HEK293 (cell line): Measurements from ENCODE around the gene GNS.

Experiments
- BCL6B ChIP-seq: fragments of 450-650 bp; formaldehyde crosslinking; IDR thresholded peaks from 2 replicates; pipeline ENCODE4 v1.5.1; 2017; ENCODE audit warnings: missing biosample characterization, missing genetic modification characterization
- GLI4 ChIP-seq: fragments of 450-650 bp; formaldehyde crosslinking; IDR thresholded peaks from 2 replicates; pipeline ENCODE4 v1.5.1; 2016; ENCODE audit warnings: missing biosample characterization, missing genetic modification characterization
- HOXA7 ChIP-seq: sonication (generic); formaldehyde crosslinking; IDR thresholded peaks from 2 replicates; pipeline ENCODE4 v1.8.1; 2022; ENCODE audit warnings: missing genetic modification reagents, borderline replicate concordance
- HOXD13 ChIP-seq: sonication (generic); formaldehyde crosslinking; IDR thresholded peaks from 2 replicates; pipeline ENCODE4 v1.8.0; 2022; ENCODE audit warnings: missing genetic modification reagents, borderline replicate concordance
- INSM2 ChIP-seq: fragments of 450-650 bp; formaldehyde crosslinking; IDR thresholded peaks from 2 replicates; pipeline ENCODE4 v1.5.1; 2016; ENCODE audit warnings: missing biosample characterization, missing genetic modification characterization
- KLF8 ChIP-seq: fragments of 450-650 bp; formaldehyde crosslinking; IDR thresholded peaks from 2 replicates; pipeline ENCODE4 v1.5.1; 2016; ENCODE audit warnings: missing biosample characterization, missing genetic modification characterization
- MEIS1 ChIP-seq: sonication (generic); formaldehyde crosslinking; IDR thresholded peaks from 2 replicates; pipeline ENCODE4 v1.8.1; 2022; ENCODE audit warnings: missing genetic modification reagents, mild to moderate bottlenecking, borderline replicate concordance
- YY1 ChIP-seq: fragments of 450-650 bp; formaldehyde crosslinking; IDR thresholded peaks from 2 replicates; pipeline ENCODE4 v1.5.1; 2018; ENCODE audit warnings: missing biosample characterization, missing genetic modification characterization
- ZNF121 ChIP-seq: fragments of 450-650 bp; formaldehyde crosslinking; IDR thresholded peaks from 2 replicates; pipeline ENCODE4 v1.5.1; 2016; ENCODE audit warnings: missing biosample characterization, missing genetic modification characterization
- ZNF133 ChIP-seq: fragments of 450-650 bp; formaldehyde crosslinking; IDR thresholded peaks from 2 replicates; pipeline ENCODE4 v1.5.1; 2016; ENCODE audit warnings: missing biosample characterization, missing genetic modification characterization
- ZNF169 ChIP-seq: fragments of 450-650 bp; formaldehyde crosslinking; IDR thresholded peaks from 2 replicates; pipeline ENCODE4 v1.5.1; 2016; ENCODE audit warnings: missing biosample characterization, missing genetic modification characterization
- ZNF214 ChIP-seq: fragments of 450-650 bp; formaldehyde crosslinking; IDR thresholded peaks from 2 replicates; pipeline ENCODE4 v1.5.1; 2017; ENCODE audit warnings: missing biosample characterization, mild to moderate bottlenecking, missing genetic modification characterization, borderline replicate concordance
- ZNF223 ChIP-seq: fragments of 450-650 bp; formaldehyde crosslinking; IDR thresholded peaks from 2 replicates; pipeline ENCODE4 v1.5.1; 2016; ENCODE audit warnings: missing biosample characterization, missing genetic modification characterization
- ZNF274 ChIP-seq, 2 experiments: fragments of 200-500 bp in 1 of 2; fragments of 450-650 bp in 1 of 2; sonication (Bioruptor generic) in 1 of 2; formaldehyde crosslinking in 1 of 2; IDR thresholded peaks; 2 replicates each; pipeline versions ENCODE4 v1.5.1 to v1.6.1; 2014 to 2016; ENCODE audit warnings: borderline replicate concordance in 1 of 2, inconsistent platforms in 1 of 2, low read length in 1 of 2, missing biosample characterization in 1 of 2, missing genetic modification characterization in 1 of 2
- ZNF311 ChIP-seq: fragments of 450-650 bp; formaldehyde crosslinking; IDR thresholded peaks from 2 replicates; pipeline ENCODE4 v1.5.1; 2017; ENCODE audit warnings: missing biosample characterization, missing genetic modification characterization, borderline replicate concordance
- ZNF324 ChIP-seq: fragments of 450-650 bp; formaldehyde crosslinking; IDR thresholded peaks from 2 replicates; pipeline ENCODE4 v1.5.1; 2016; ENCODE audit warnings: missing biosample characterization, missing genetic modification characterization
- ZNF341 ChIP-seq: fragments of 450-650 bp; formaldehyde crosslinking; IDR thresholded peaks from 2 replicates; pipeline ENCODE4; 2016; ENCODE audit warnings: low read depth, missing biosample characterization, missing genetic modification characterization
- ZNF37A ChIP-seq: fragments of 450-650 bp; IDR thresholded peaks from 2 replicates; pipeline ENCODE4 v1.5.1; 2018; ENCODE audit warnings: missing biosample characterization, missing genetic modification characterization
- ZNF404 ChIP-seq: fragments of 450-650 bp; formaldehyde crosslinking; IDR thresholded peaks from 2 replicates; pipeline ENCODE4 v1.5.1; 2017; ENCODE audit warnings: missing biosample characterization, missing genetic modification characterization
- ZNF473 ChIP-seq: fragments of 450-650 bp; formaldehyde crosslinking; IDR thresholded peaks from 2 replicates; pipeline ENCODE4 v1.5.1; 2017; ENCODE audit warnings: missing biosample characterization, missing genetic modification characterization
- ZNF488 ChIP-seq: fragments of 450-650 bp; formaldehyde crosslinking; IDR thresholded peaks from 2 replicates; pipeline ENCODE4 v1.5.1; 2016; ENCODE audit warnings: missing biosample characterization, missing genetic modification characterization
- ZNF585B ChIP-seq: fragments of 450-650 bp; formaldehyde crosslinking; IDR thresholded peaks from 2 replicates; pipeline ENCODE4 v1.5.1; 2016; ENCODE audit warnings: missing biosample characterization, missing genetic modification characterization
- ZNF776 ChIP-seq: fragments of 450-650 bp; formaldehyde crosslinking; IDR thresholded peaks from 2 replicates; pipeline ENCODE4 v1.5.0; 2017; ENCODE audit warnings: missing biosample characterization, missing genetic modification characterization, borderline replicate concordance
- ZNF785 ChIP-seq: fragments of 450-650 bp; formaldehyde crosslinking; IDR thresholded peaks from 2 replicates; pipeline ENCODE4 v1.5.1; 2016; ENCODE audit warnings: missing biosample characterization, missing genetic modification characterization
- ZNF830 ChIP-seq: fragments of 450-650 bp; IDR thresholded peaks from 2 replicates; pipeline ENCODE4 v1.5.0; 2018; ENCODE audit warnings: missing biosample characterization, missing genetic modification characterization, low read depth, mild to moderate bottlenecking, moderate library complexity
- ZXDB ChIP-seq: fragments of 450-650 bp; formaldehyde crosslinking; IDR thresholded peaks from 2 replicates; pipeline ENCODE4 v1.5.1; 2016; ENCODE audit warnings: missing biosample characterization, missing genetic modification characterization
- TF ChIP-seq, protein P1 (sequence below): fragments of 450-650 bp; formaldehyde crosslinking; IDR thresholded peaks from 2 replicates; pipeline ENCODE4 v1.5.1; 2016; ENCODE audit warnings: missing biosample characterization, missing genetic modification characterization
- TF ChIP-seq, protein P2 (sequence below): sonication (generic); formaldehyde crosslinking; IDR thresholded peaks from 2 replicates; pipeline ENCODE4 v1.8.1; 2022; ENCODE audit warnings: mild to moderate bottlenecking, moderate library complexity, missing genetic modification reagents
- TF ChIP-seq, protein P3 (sequence below): fragments of 450-650 bp; formaldehyde crosslinking; IDR thresholded peaks from 2 replicates; pipeline ENCODE4 v1.5.1; 2017; ENCODE audit warnings: missing biosample characterization, missing genetic modification characterization

Gene GNS

GRCh38 chr12:64759035-64759894 lies at the start of gene GNS (continued):
- TF ChIP-seq, protein P1, sequence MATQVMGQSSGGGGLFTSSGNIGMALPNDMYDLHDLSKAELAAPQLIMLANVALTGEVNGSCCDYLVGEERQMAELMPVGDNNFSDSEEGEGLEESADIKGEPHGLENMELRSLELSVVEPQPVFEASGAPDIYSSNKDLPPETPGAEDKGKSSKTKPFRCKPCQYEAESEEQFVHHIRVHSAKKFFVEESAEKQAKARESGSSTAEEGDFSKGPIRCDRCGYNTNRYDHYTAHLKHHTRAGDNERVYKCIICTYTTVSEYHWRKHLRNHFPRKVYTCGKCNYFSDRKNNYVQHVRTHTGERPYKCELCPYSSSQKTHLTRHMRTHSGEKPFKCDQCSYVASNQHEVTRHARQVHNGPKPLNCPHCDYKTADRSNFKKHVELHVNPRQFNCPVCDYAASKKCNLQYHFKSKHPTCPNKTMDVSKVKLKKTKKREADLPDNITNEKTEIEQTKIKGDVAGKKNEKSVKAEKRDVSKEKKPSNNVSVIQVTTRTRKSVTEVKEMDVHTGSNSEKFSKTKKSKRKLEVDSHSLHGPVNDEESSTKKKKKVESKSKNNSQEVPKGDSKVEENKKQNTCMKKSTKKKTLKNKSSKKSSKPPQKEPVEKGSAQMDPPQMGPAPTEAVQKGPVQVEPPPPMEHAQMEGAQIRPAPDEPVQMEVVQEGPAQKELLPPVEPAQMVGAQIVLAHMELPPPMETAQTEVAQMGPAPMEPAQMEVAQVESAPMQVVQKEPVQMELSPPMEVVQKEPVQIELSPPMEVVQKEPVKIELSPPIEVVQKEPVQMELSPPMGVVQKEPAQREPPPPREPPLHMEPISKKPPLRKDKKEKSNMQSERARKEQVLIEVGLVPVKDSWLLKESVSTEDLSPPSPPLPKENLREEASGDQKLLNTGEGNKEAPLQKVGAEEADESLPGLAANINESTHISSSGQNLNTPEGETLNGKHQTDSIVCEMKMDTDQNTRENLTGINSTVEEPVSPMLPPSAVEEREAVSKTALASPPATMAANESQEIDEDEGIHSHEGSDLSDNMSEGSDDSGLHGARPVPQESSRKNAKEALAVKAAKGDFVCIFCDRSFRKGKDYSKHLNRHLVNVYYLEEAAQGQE (tag by site-specific recombination), result 0 out of 2 replicates have a peak, but pooled peaks have one; percentile 13
- TF ChIP-seq BCL6B (no peak), ZNF830 (tag by site-specific recombination) (no peak), ZNF37A (tag by site-specific recombination) (no peak), ZNF169 (tag by site-specific recombination) (no peak), ZNF404 (tag by site-specific recombination) (no peak), YY1 (0 out of 2 replicates have a peak, but pooled peaks have one; percentile 13), HOXA7 (CRISPR knock-in tag) (no peak), ZNF473 (tag by site-specific recombination) (no peak), ZNF311 (tag by site-specific recombination) (no peak), ZNF585B (no peak), KLF8 (tag by site-specific recombination) (peak; percentile 95), ZNF341 (tag by site-specific recombination) (0 out of 2 replicates have a peak, but pooled peaks have one; percentile 2), GLI4 (tag by site-specific recombination) (no peak), ZNF223 (tag by site-specific recombination) (no peak), ZNF274 (IDR thresholded peaks at IDR 0.05; ENCODE audit: low read length) (no peak), ZNF274 (tag by site-specific recombination; IDR thresholded peaks at IDR 0.05; ENCODE audit: borderline replicate concordance) (no peak), ZNF776 (tag by site-specific recombination) (no peak), HOXD13 (CRISPR knock-in tag) (no peak), ZNF133 (no peak), ZXDB (tag by site-specific recombination) (peak; percentile 39; the same call in 1 of the 2 replicates), ZNF785 (tag by site-specific recombination) (no peak), MEIS1 (no peak), ZNF488 (no peak), ZNF121 (no peak), ZNF214 (tag by site-specific recombination) (no peak), INSM2 (no peak; the same call in 1 of the 2 replicates), ZNF324 (tag by site-specific recombination) (no peak; the same call in 1 of the 2 replicates)
- TF ChIP-seq, protein P2, sequence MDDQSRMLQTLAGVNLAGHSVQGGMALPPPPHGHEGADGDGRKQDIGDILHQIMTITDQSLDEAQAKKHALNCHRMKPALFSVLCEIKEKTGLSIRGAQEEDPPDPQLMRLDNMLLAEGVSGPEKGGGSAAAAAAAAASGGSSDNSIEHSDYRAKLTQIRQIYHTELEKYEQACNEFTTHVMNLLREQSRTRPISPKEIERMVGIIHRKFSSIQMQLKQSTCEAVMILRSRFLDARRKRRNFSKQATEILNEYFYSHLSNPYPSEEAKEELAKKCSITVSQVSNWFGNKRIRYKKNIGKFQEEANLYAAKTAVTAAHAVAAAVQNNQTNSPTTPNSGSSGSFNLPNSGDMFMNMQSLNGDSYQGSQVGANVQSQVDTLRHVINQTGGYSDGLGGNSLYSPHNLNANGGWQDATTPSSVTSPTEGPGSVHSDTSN (CRISPR knock-in tag), result no peak
- TF ChIP-seq, protein P3, sequence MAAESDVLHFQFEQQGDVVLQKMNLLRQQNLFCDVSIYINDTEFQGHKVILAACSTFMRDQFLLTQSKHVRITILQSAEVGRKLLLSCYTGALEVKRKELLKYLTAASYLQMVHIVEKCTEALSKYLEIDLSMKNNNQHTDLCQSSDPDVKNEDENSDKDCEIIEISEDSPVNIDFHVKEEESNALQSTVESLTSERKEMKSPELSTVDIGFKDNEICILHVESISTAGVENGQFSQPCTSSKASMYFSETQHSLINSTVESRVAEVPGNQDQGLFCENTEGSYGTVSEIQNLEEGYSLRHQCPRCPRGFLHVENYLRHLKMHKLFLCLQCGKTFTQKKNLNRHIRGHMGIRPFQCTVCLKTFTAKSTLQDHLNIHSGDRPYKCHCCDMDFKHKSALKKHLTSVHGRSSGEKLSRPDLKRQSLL, result peak; percentile 17; the same call in 1 of the 2 replicates
